ENCODE results near the gene NNMT.

Gene NNMT

DNA sequence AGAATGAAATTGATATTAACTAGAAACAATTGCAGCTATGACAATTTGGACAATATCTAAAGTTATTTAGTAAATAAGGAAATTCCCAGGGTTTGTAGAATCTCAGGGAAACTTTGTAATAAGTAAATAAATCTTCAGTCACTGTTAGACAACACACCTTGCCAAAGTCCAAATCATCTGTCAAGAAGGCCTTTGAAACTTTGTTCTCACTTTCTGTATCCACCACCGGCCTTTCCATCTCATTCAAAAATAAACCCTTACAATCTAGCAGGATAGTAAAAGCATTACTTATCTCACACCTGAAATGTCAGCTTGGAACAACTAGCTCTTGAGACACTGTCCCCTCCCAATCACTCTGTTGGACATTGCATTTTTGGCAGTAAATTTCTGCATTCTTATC, 7.9 kb downstream of the NNMT start:
- TF ChIP-seq NFIC (IDR thresholded peaks at IDR 0.05) = no peak
- TF ChIP-seq TEAD4 (IDR thresholded peaks at IDR 0.05) = no peak
- no peak for TF ChIP-seq CEBPB (IDR thresholded peaks at IDR 0.05)
- no peak for TF ChIP-seq EGR1 (IDR thresholded peaks at IDR 0.05)
- TF ChIP-seq EP300 (IDR thresholded peaks at IDR 0.05; ENCODE audit: borderline replicate concordance) = no peak
- no peak for TF ChIP-seq YY1 (IDR thresholded peaks at IDR 0.05; ENCODE audit: low read depth)
- no peak for TF ChIP-seq TAF1 (IDR thresholded peaks at IDR 0.05; ENCODE audit: low read depth)
- TF ChIP-seq, protein P1, sequence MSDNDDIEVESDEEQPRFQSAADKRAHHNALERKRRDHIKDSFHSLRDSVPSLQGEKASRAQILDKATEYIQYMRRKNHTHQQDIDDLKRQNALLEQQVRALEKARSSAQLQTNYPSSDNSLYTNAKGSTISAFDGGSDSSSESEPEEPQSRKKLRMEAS (IDR thresholded peaks at IDR 0.05) = no peak
- TF ChIP-seq CREB1 (IDR thresholded peaks at IDR 0.05; ENCODE audit: low read depth) = no peak
- no peak for TF ChIP-seq ZBTB7A (IDR thresholded peaks at IDR 0.05; ENCODE audit: low read depth)
- TF ChIP-seq, protein P2, sequence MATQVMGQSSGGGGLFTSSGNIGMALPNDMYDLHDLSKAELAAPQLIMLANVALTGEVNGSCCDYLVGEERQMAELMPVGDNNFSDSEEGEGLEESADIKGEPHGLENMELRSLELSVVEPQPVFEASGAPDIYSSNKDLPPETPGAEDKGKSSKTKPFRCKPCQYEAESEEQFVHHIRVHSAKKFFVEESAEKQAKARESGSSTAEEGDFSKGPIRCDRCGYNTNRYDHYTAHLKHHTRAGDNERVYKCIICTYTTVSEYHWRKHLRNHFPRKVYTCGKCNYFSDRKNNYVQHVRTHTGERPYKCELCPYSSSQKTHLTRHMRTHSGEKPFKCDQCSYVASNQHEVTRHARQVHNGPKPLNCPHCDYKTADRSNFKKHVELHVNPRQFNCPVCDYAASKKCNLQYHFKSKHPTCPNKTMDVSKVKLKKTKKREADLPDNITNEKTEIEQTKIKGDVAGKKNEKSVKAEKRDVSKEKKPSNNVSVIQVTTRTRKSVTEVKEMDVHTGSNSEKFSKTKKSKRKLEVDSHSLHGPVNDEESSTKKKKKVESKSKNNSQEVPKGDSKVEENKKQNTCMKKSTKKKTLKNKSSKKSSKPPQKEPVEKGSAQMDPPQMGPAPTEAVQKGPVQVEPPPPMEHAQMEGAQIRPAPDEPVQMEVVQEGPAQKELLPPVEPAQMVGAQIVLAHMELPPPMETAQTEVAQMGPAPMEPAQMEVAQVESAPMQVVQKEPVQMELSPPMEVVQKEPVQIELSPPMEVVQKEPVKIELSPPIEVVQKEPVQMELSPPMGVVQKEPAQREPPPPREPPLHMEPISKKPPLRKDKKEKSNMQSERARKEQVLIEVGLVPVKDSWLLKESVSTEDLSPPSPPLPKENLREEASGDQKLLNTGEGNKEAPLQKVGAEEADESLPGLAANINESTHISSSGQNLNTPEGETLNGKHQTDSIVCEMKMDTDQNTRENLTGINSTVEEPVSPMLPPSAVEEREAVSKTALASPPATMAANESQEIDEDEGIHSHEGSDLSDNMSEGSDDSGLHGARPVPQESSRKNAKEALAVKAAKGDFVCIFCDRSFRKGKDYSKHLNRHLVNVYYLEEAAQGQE (IDR thresholded peaks at IDR 0.05; ENCODE audit: low read depth) = no peak
- TF ChIP-seq, protein P3, sequence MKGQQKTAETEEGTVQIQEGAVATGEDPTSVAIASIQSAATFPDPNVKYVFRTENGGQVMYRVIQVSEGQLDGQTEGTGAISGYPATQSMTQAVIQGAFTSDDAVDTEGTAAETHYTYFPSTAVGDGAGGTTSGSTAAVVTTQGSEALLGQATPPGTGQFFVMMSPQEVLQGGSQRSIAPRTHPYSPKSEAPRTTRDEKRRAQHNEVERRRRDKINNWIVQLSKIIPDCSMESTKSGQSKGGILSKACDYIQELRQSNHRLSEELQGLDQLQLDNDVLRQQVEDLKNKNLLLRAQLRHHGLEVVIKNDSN (IDR thresholded peaks at IDR 0.05) = no peak
- TF ChIP-seq FOXM1 (IDR thresholded peaks at IDR 0.05; ENCODE audit: borderline replicate concordance, low read depth) = no peak
- TF ChIP-seq RAD21 (IDR thresholded peaks at IDR 0.05; ENCODE audit: low read depth) = no peak
- no peak for TF ChIP-seq TCF12 (IDR thresholded peaks at IDR 0.05; ENCODE audit: low read depth)

- no peak for TF ChIP-seq RAD21 (IDR thresholded peaks at IDR 0.05; ENCODE audit: low read depth)
- TF ChIP-seq EP300 (IDR thresholded peaks at IDR 0.05; ENCODE audit: borderline replicate concordance) = no peak
- TF ChIP-seq CEBPB (IDR thresholded peaks at IDR 0.05) = no peak
- TF ChIP-seq CREB1 (IDR thresholded peaks at IDR 0.05; ENCODE audit: low read depth) = no peak
- TF ChIP-seq, protein P2 (IDR thresholded peaks at IDR 0.05; ENCODE audit: low read depth) = no peak
- no peak for TF ChIP-seq EGR1 (IDR thresholded peaks at IDR 0.05)
Measured at GRCh38 chr11:114304969-114305368, 8.8 kb downstream of the NNMT start.

GRCh38 chr11:114307524-114308203, 11.5 kb downstream of the NNMT start:
- TF ChIP-seq CREB1 (IDR thresholded peaks at IDR 0.05; ENCODE audit: low read depth) = no peak
- TF ChIP-seq, protein P1 (IDR thresholded peaks at IDR 0.05) = 0 out of 2 replicates have a peak, but pooled peaks have one; percentile 13

DNA sequence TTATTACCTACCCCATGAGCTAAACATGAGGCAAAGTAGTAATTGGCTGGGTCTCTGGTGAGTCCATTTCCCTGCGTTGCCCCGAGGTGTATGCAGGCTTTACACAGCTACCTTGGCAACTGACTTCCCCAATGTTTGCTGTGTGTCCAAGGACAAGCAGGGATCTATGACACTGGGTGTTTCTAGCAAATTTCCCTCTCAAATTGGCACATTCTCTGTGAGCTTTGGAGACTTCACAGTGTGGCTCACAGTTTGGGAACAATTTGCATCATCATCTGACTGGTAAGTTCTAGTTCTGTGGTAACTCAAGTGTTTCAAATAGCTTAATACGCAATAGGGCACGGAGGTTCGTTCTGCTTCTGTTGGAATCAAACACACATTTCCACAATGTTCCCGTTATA, 12.5 kb downstream of the NNMT start:
- TF ChIP-seq EP300 (IDR thresholded peaks at IDR 0.05; ENCODE audit: borderline replicate concordance) (no peak), TEAD4 (IDR thresholded peaks at IDR 0.05) (no peak), CREB1 (IDR thresholded peaks at IDR 0.05; ENCODE audit: low read depth) (no peak), CEBPB (IDR thresholded peaks at IDR 0.05) (no peak), ZBTB7A (IDR thresholded peaks at IDR 0.05; ENCODE audit: low read depth) (no peak), FOXM1 (IDR thresholded peaks at IDR 0.05; ENCODE audit: borderline replicate concordance, low read depth) (no peak), YY1 (IDR thresholded peaks at IDR 0.05; ENCODE audit: low read depth) (no peak), NFIC (IDR thresholded peaks at IDR 0.05) (no peak), TCF12 (IDR thresholded peaks at IDR 0.05; ENCODE audit: low read depth) (no peak), EGR1 (IDR thresholded peaks at IDR 0.05) (no peak), TAF1 (IDR thresholded peaks at IDR 0.05; ENCODE audit: low read depth) (no peak), RAD21 (IDR thresholded peaks at IDR 0.05; ENCODE audit: low read depth) (no peak)
- TF ChIP-seq, protein P3 (IDR thresholded peaks at IDR 0.05) = no peak
- TF ChIP-seq, protein P2 (IDR thresholded peaks at IDR 0.05; ENCODE audit: low read depth) = no peak
- TF ChIP-seq, protein P1 (IDR thresholded peaks at IDR 0.05) = no peak
